Gastroesophageal sphincter (tissue), 4 donors: ENCODE data around the gene SAYSD1. TPM values are rescaled to one million over a fixed set of nuclear protein-coding genes. Genes with fewer than 3 reads are reported as not detected.

ENCODE experiments used
- ATAC-seq: fragments of 150-250 bp; one replicate; pipeline ENCODE4 v1.9.1; 2016; ENCODE audit warnings: mild to moderate bottlenecking, moderate library complexity
- H3K27ac ChIP-seq, 4 donors: fragments of 200-600 bp; sonication (generic) in 3 of 4; 1 replicate in 3 of 4; 2 replicates in 1 of 4; pipeline ENCODE4 v1.5.1; 2016 to 2019
- H3K27me3 ChIP-seq: fragments of 200-600 bp; sonication (generic); one replicate; pipeline ENCODE4 v1.5.1; 2019
- H3K36me3 ChIP-seq, 2 donors: fragments of 200-600 bp; sonication (generic); one replicate each; pipeline ENCODE4 v1.5.1; 2019; ENCODE audit warnings: control low read depth in 1 of 2
- H3K4me1 ChIP-seq, 3 donors: fragments of 200-600 bp; sonication (generic); 1 replicate in 2 of 3; 2 replicates in 1 of 3; pipeline ENCODE4 v1.5.1; 2016 to 2019; ENCODE audit warnings: control low read depth in 2 of 3
- H3K4me3 ChIP-seq, 2 donors: fragments of 200-600 bp; sonication (generic); one replicate each; pipeline ENCODE4 v1.5.1; 2019; ENCODE audit warnings: mild to moderate bottlenecking in 1 of 2, moderate library complexity in 1 of 2
- H3K9me3 ChIP-seq, 3 donors: fragments of 200-600 bp; sonication (generic); one replicate each; pipeline ENCODE4 v1.5.1; 2017 to 2019; ENCODE audit warnings: control low read depth in 2 of 3
- CTCF ChIP-seq, 4 experiments: fragments of 200-600 bp in 2 of 4; fragments of 450-650 bp in 2 of 4; sonication (generic) in 1 of 4; IDR thresholded peaks; one replicate each; pipeline ENCODE4 v1.5.1; 2017 to 2019; ENCODE audit warnings: antibody characterized with exemption in 4 of 4, mild to moderate bottlenecking in 2 of 4, moderate library complexity in 2 of 4
- EP300 ChIP-seq: sonication (generic); formaldehyde crosslinking; IDR thresholded peaks from one replicate; pipeline ENCODE4 v1.6.1; 2017; ENCODE audit warnings: antibody characterized with exemption, mild to moderate bottlenecking
- POLR2A ChIP-seq, 2 donors: fragments of 450-650 bp; IDR thresholded peaks; one replicate each; pipeline ENCODE4 v1.6.1; 2017; ENCODE audit warnings: antibody characterized with exemption in 2 of 2, mild to moderate bottlenecking in 2 of 2, moderate library complexity in 1 of 2
- POLR2AphosphoS5 ChIP-seq: sonication (generic); formaldehyde crosslinking; IDR thresholded peaks from one replicate; pipeline ENCODE4 v1.6.1; 2017; ENCODE audit warnings: antibody characterized with exemption
- WGBS, 2 donors: methylation state at CpG; one replicate each; pipeline ENCODE4 v1.1.5; 2018; ENCODE audit warnings: low coverage in 1 of 2; 5-methylcytosine and 5-hydroxymethylcytosine counted together
- total RNA-seq, 4 donors: library from RNA; depleted of rRNA; stranded (reverse); fragments of >200 nt; gene quantifications; one replicate each; pipeline ENCODE4 v1.1.0, GENCODE V29; 2016

The SAYSD1 gene
- total RNA-seq, 4 donors from 2014 or later = 16.4 to 23.2 (median 20.7) TPM

- no peak for ATAC-seq
- H3K4me1 ChIP-seq = no peaks in the 10 kb centered on the region
- H3K27ac ChIP-seq = no peak overlapping the region
- 100% methylated on average over 1 of the region's 10 CpGs; no CpG with 5 or more reads in 1 of the 2 donors for WGBS, 2 donors
- H3K36me3 ChIP-seq = no peaks in the 10 kb centered on the region
- no peak for TF ChIP-seq POLR2A (IDR thresholded peaks at IDR 0.05)
- no peak for TF ChIP-seq EP300
- no peak for TF ChIP-seq POLR2AphosphoS5
- TF ChIP-seq CTCF (IDR thresholded peaks at IDR 0.05) = no peak
- H3K27me3 ChIP-seq = peaks cover 34% of the 10 kb centered on the region
- H3K4me3 ChIP-seq = no peak overlapping the region
- H3K9me3 ChIP-seq = no peaks in the 10 kb centered on the region
Measured at GRCh38 chr6:39062014-39062740, 52.8 kb downstream of the SAYSD1 start.

DNA sequence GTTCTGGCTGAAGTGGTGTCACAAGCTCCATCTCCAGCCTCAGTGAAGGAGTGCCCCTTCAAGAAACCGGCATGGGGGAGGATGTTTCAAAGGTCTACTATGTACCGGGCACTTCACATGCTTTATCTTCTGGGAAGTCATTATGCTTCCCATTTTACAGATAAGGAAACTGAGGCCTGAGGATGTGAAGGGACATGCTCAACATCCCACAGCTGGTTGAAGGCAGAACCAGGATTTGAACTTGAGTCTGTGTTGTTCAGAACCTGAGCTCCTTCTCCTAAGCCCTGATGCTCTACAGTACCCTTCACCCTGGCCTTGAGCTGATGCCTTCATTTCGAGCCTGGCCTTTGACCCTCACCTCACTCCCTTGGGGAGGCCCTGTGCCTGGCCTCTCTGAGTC lies 53.4 kb downstream of the SAYSD1 start:
- Histone ChIP-seq H3K36me3 (no peaks in the 10 kb centered on the region), H3K27ac (no peak overlapping the region), H3K4me1 (no peaks in the 10 kb centered on the region), H3K27me3 (peaks cover 34% of the 10 kb centered on the region), H3K9me3 (no peaks in the 10 kb centered on the region), H3K4me3 (no peak overlapping the region)
- 67 to 100% methylated on average over 1 to 2 of the region's 3 CpGs for WGBS, 2 donors
- TF ChIP-seq EP300 (no peak), POLR2A (IDR thresholded peaks at IDR 0.05) (no peak), CTCF (IDR thresholded peaks at IDR 0.05) (no peak), POLR2AphosphoS5 (no peak)
- no peak for ATAC-seq

GRCh38 chr6:39061182-39061581 lies 53.8 kb downstream of the SAYSD1 start:
- Histone ChIP-seq H3K4me3 (no peak overlapping the region), H3K36me3 (no peaks in the 10 kb centered on the region), H3K27ac (no peak overlapping the region), H3K27me3 (peaks cover 37% of the 10 kb centered on the region), H3K4me1 (no peaks in the 10 kb centered on the region), H3K9me3 (no peaks in the 10 kb centered on the region)
- TF ChIP-seq EP300 (no peak), POLR2AphosphoS5 (no peak), CTCF (IDR thresholded peaks at IDR 0.05) (no peak), POLR2A (IDR thresholded peaks at IDR 0.05) (no peak)
- WGBS, 2 donors = 44 to 60% methylated on average over 4 to 6 of the region's 6 CpGs
- ATAC-seq = no peak

GRCh38 chr6:39060467-39061160 lies 54.4 kb downstream of the SAYSD1 start:
- no peak for ATAC-seq
- WGBS, 2 donors = 40 to 50% methylated on average over 1 of the region's 7 CpGs
- no peak overlapping the region for H3K4me3 ChIP-seq
- H3K9me3 ChIP-seq = no peaks in the 10 kb centered on the region
- H3K4me1 ChIP-seq = no peaks in the 10 kb centered on the region
- peaks cover 41% of the 10 kb centered on the region for H3K27me3 ChIP-seq
- H3K27ac ChIP-seq = no peak overlapping the region
- TF ChIP-seq EP300 (no peak), POLR2AphosphoS5 (no peak), CTCF (IDR thresholded peaks at IDR 0.05) (no peak), POLR2A (IDR thresholded peaks at IDR 0.05) (no peak)
- no peaks in the 10 kb centered on the region for H3K36me3 ChIP-seq
